ENCODE data around the gene FOXL3. TPM values are rescaled to one million over a fixed set of nuclear protein-coding genes. Genes with fewer than 3 reads are reported as not detected.

FOXL3 gene
- total RNA-seq, 4 donors from 2014 or later = not detected

DNA sequence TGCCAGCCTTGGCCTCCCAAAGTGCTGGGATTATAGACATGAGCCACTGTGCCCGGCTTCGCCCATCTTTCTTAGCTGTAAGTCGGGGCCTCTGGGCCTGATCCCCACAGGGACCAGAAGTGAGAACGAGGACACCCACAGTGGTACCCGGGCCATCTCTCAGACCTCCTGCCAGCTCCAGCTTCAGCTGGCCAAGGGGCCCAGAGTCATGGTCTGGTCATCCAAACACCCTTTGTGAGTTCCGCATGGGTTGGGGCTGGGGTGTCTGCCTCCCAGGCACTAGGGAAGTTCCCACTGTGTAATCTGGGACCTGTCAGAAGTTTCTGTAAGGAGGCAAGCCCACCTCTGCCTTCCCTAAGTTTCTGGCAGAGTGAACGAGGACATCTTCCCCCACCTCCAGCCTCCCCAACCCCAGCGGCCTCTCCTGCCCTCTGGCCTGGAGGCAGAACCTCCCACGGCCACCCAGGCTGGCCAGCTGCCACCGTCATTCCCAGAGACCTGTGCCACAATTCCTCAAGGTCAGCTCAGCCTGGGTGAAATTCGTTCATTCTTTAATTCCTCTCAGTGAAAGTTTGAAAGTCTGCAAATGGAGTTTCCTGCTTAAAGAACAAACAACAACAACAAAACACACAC, 19.5 kb upstream of the FOXL3 start:
- no peak overlapping the region for H3K27ac ChIP-seq
- intact Hi-C loops (cut with DNase I; ENCODE audit: low total_unique reads) (no loop called here), in situ Hi-C loops (cut with MboI; ENCODE audit: low sequenced_read_pairs in 4 of 4) (no loop called here)
- DNase-seq = no peak
- H3K27me3 ChIP-seq = peaks cover 0 to 4% (median 0%) of the 10 kb centered on the region in 3 donors
- TF ChIP-seq POLR2A (IDR thresholded peaks at IDR 0.05) = no peak
- TF ChIP-seq, protein P1, sequence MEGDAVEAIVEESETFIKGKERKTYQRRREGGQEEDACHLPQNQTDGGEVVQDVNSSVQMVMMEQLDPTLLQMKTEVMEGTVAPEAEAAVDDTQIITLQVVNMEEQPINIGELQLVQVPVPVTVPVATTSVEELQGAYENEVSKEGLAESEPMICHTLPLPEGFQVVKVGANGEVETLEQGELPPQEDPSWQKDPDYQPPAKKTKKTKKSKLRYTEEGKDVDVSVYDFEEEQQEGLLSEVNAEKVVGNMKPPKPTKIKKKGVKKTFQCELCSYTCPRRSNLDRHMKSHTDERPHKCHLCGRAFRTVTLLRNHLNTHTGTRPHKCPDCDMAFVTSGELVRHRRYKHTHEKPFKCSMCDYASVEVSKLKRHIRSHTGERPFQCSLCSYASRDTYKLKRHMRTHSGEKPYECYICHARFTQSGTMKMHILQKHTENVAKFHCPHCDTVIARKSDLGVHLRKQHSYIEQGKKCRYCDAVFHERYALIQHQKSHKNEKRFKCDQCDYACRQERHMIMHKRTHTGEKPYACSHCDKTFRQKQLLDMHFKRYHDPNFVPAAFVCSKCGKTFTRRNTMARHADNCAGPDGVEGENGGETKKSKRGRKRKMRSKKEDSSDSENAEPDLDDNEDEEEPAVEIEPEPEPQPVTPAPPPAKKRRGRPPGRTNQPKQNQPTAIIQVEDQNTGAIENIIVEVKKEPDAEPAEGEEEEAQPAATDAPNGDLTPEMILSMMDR (IDR thresholded peaks at IDR 0.05 in 4 of 5, conservative IDR thresholded peaks at IDR 0.05 in 1 of 5) = no peak
- no peak for ATAC-seq
- H3K9me3 ChIP-seq = no peaks in the 10 kb centered on the region
- H3K36me3 ChIP-seq = no peaks in the 10 kb centered on the region
- no peak overlapping the region for H3K4me3 ChIP-seq
- H3K4me1 ChIP-seq = no peaks in the 10 kb centered on the region

GRCh38 chr7:271266-272107, 18.5 kb upstream of the FOXL3 start:
- in situ Hi-C loops (cut with MboI; ENCODE audit: low sequenced_read_pairs in 4 of 4) = no loop called here

DNA sequence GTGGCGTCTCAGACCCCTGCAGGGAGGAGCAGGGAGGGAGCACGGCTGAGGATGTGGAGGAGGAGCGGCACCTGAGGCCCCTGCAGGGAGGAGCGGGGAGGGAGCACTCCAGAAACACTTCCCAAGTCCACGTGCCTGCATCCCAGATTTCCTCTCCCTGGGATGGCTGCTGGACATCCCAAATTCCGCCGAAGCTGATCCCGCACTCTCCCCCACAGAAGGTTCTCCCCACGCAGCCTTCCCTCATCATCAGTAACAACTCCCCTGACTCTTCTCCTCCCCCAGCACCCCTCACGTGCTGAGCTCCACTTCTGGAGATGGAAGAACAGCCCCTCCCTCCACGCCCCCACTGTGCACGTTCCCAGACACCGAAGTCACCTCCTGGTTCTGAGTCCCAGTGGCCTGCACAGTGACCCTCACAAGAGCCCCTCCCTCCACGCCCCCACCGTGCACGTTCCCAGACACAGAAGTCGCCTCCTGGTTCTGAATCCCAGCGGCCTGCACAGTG, 17.8 kb upstream of the FOXL3 start:
- Histone ChIP-seq H3K27ac (no peak overlapping the region), H3K36me3 (no peaks in the 10 kb centered on the region), H3K9me3 (no peaks in the 10 kb centered on the region), H3K4me1 (no peaks in the 10 kb centered on the region), H3K27me3 (peaks cover 0 to 4% (median 0%) of the 10 kb centered on the region in 3 donors), H3K4me3 (no peak overlapping the region)
- in situ Hi-C loops (cut with MboI; ENCODE audit: low sequenced_read_pairs in 4 of 4) (no loop called here), intact Hi-C loops (cut with DNase I; ENCODE audit: low total_unique reads) (no loop called here)
- ATAC-seq (no peak), DNase-seq (no peak)
- TF ChIP-seq, protein P1 (IDR thresholded peaks at IDR 0.05 in 4 of 5, conservative IDR thresholded peaks at IDR 0.05 in 1 of 5) = no peak
- no peak for TF ChIP-seq POLR2A (IDR thresholded peaks at IDR 0.05)

More at GRCh38 chr7:271266-272107, 18.5 kb upstream of the FOXL3 start:
- Histone ChIP-seq H3K4me3 (no peak overlapping the region), H3K27ac (no peak overlapping the region), H3K36me3 (no peaks in the 10 kb centered on the region), H3K4me1 (no peaks in the 10 kb centered on the region), H3K27me3 (peaks cover 0 to 4% (median 0%) of the 10 kb centered on the region in 3 donors), H3K9me3 (no peaks in the 10 kb centered on the region)
- ATAC-seq (no peak), DNase-seq (no peak)
- intact Hi-C loops (cut with DNase I; ENCODE audit: low total_unique reads) = no loop called here
- TF ChIP-seq, protein P1 (IDR thresholded peaks at IDR 0.05 in 4 of 5, conservative IDR thresholded peaks at IDR 0.05 in 1 of 5) = no peak
- TF ChIP-seq POLR2A (IDR thresholded peaks at IDR 0.05) = no peak

GRCh38 chr7:272631-273030, 17.3 kb upstream of the FOXL3 start:
- TF ChIP-seq, protein P1 (IDR thresholded peaks at IDR 0.05 in 4 of 5, conservative IDR thresholded peaks at IDR 0.05 in 1 of 5) = no peak
- TF ChIP-seq POLR2A (IDR thresholded peaks at IDR 0.05) = no peak
- in situ Hi-C loops (cut with MboI; ENCODE audit: low sequenced_read_pairs in 4 of 4) = no loop called here
- H3K27ac ChIP-seq = no peak overlapping the region
- no peaks in the 10 kb centered on the region for H3K9me3 ChIP-seq
- peaks cover 0 to 4% (median 0%) of the 10 kb centered on the region in 3 donors for H3K27me3 ChIP-seq
- no peak for ATAC-seq
- intact Hi-C loops (cut with DNase I; ENCODE audit: low total_unique reads) = no loop called here
- H3K4me1 ChIP-seq = no peaks in the 10 kb centered on the region
- no peak for DNase-seq
- H3K36me3 ChIP-seq = no peaks in the 10 kb centered on the region
- no peak overlapping the region for H3K4me3 ChIP-seq
